SK-N-SH treated with all-trans-retinoic acid at 6 μM for 48 hours (cell line): ENCODE results near the gene CYP24A1.

ENCODE experiments used
- RARB ChIP-seq: fragments of 250-450 bp; sonication (Bioruptor Pico); IDR thresholded peaks from 2 replicates; pipeline ENCODE4 v1.8.0; 2021; ENCODE audit warnings: mild to moderate bottlenecking, moderate library complexity
- TF ChIP-seq, protein P1 (sequence below): fragments of 250-450 bp; sonication (Bioruptor Pico); IDR thresholded peaks from 2 replicates; pipeline ENCODE4 v1.8.0; 2020; ENCODE audit warnings: mild to moderate bottlenecking, moderate library complexity, borderline replicate concordance

DNA sequence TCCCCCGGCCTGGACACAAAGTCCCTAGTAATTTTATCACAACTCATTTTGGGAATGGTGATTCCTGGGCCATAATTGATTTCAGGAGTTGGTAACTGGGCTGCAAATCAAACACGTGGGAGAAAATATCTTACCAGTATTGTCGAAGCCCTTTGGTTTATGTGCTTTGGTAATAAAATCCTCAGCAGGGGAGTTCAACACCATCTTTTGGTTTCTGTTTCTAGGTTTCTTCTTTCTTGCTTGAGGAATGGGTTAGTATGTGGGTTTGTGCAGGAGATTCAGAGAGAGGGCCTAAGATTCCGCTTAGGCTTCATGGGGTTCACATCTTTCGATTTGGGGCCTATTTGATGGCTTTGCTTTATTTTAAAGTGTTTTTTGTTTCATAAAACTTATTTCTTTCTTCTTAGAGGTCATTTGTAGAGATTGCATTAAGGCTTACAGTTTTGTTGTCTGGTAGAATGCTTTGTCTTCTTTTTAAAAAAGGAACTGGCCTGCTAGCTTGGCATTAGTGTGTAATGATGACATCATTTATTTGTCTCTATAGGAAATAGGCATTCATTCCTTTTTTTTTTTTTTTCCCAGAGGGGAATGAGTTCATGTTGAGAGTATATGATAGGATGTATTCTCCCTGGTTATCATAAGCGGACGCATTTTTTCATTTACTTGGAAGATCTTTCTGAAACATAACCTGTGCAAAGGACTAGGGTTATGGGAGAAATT, 45.8 kb downstream of the CYP24A1 start:
- TF ChIP-seq, protein P1, sequence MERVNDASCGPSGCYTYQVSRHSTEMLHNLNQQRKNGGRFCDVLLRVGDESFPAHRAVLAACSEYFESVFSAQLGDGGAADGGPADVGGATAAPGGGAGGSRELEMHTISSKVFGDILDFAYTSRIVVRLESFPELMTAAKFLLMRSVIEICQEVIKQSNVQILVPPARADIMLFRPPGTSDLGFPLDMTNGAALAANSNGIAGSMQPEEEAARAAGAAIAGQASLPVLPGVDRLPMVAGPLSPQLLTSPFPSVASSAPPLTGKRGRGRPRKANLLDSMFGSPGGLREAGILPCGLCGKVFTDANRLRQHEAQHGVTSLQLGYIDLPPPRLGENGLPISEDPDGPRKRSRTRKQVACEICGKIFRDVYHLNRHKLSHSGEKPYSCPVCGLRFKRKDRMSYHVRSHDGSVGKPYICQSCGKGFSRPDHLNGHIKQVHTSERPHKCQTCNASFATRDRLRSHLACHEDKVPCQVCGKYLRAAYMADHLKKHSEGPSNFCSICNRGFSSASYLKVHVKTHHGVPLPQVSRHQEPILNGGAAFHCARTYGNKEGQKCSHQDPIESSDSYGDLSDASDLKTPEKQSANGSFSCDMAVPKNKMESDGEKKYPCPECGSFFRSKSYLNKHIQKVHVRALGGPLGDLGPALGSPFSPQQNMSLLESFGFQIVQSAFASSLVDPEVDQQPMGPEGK (CRISPR knock-in tag) = no peak
- no peak for TF ChIP-seq RARB (CRISPR knock-in tag)
